Astrocyte (in vitro differentiated cells and primary cell): ENCODE results near the gene KRTAP4-11.
"Not testable (repeated sequence)": the region's sequence is repeated elsewhere in the genome, so short reads cannot be mapped to it uniquely, and the experiment has no call there.

ENCODE experiments used
- CTCF ChIP-seq: IDR thresholded peaks from 2 replicates; pipeline ENCODE4 v1.5.1; 2011; ENCODE audit warnings: low read depth, mild to moderate bottlenecking, inconsistent platforms, low read length, moderate library complexity; ENCODE audit not compliant: insufficient read depth
- EZH2 ChIP-seq: IDR thresholded peaks from 2 replicates; pipeline ENCODE4 v1.6.1; 2012; ENCODE audit warnings: mild to moderate bottlenecking, low read length, inconsistent platforms; ENCODE audit not compliant: insufficient read depth

GRCh38 chr17:41117846-41118386, at the start of gene KRTAP4-11:
- TF ChIP-seq CTCF, EZH2: not testable (repeated sequence)
